Suppressor macrophage treated with lipopolysaccharide for 4 hours (primary cell): ENCODE measurements around the gene KCNF1.
A peak's percentile ranks its signal among the peaks of the same experiment; 100 is the strongest.

ENCODE experiments used
- DNase-seq: peaks from one replicate; pipeline ENCODE4 v3.0.0-alpha.2; 2020

Gene KCNF1

GRCh38 chr2:10911291-10912075 lies at the start of gene KCNF1:
Gene KCNF1, plus strand, starts transcription at chr2:10911934. Its CDS starts 493 bp downstream, at chr2:10912427.
- peak; percentile 32 for DNase-seq

- DNase-seq: no peak
Measured at GRCh38 chr2:10862330-10862729, 49.4 kb upstream of the KCNF1 start.

- DNase-seq: no peak
Measured at GRCh38 chr2:10863047-10863446, 48.7 kb upstream of the KCNF1 start.

GRCh38 chr2:10863837-10864236 lies 47.9 kb upstream of the KCNF1 start:
- DNase-seq: peak; percentile 84

- no peak for DNase-seq
Measured at GRCh38 chr2:10864251-10864650, 47.5 kb upstream of the KCNF1 start.

GRCh38 chr2:10864861-10865636 lies 46.7 kb upstream of the KCNF1 start:
- DNase-seq: no peak

- DNase-seq: no peak
Measured at GRCh38 chr2:10865841-10866240, 45.9 kb upstream of the KCNF1 start.

GRCh38 chr2:10867692-10868420 lies 43.9 kb upstream of the KCNF1 start:
- no peak for DNase-seq

GRCh38 chr2:10868465-10869314 lies 43.0 kb upstream of the KCNF1 start:
- no peak for DNase-seq

- DNase-seq: no peak
Measured at GRCh38 chr2:10871978-10872377, 39.8 kb upstream of the KCNF1 start.

- DNase-seq: no peak
Measured at GRCh38 chr2:10873171-10873570, 38.6 kb upstream of the KCNF1 start.

GRCh38 chr2:10873790-10874437 lies 37.8 kb upstream of the KCNF1 start:
- peak; percentile 25 for DNase-seq

GRCh38 chr2:10875126-10875525 lies 36.6 kb upstream of the KCNF1 start:
- DNase-seq: no peak

GRCh38 chr2:10876394-10876793 lies 35.3 kb upstream of the KCNF1 start:
- peak; percentile 89 for DNase-seq

GRCh38 chr2:10876963-10877362 lies 34.8 kb upstream of the KCNF1 start:
- no peak for DNase-seq

GRCh38 chr2:10877651-10878111 lies 34.1 kb upstream of the KCNF1 start:
- DNase-seq: peak; percentile 72

GRCh38 chr2:10878268-10878915 lies 33.3 kb upstream of the KCNF1 start:
- no peak for DNase-seq

- DNase-seq: no peak
Measured at GRCh38 chr2:10879159-10879558, 32.6 kb upstream of the KCNF1 start.

- DNase-seq: no peak
Measured at GRCh38 chr2:10879624-10880585, 31.8 kb upstream of the KCNF1 start.
